HCEC 1CT (cell line): ENCODE measurements around the gene ITPA.
"Not testable (repeated sequence)": the region's sequence is repeated elsewhere in the genome, so short reads cannot be mapped to it uniquely, and the experiment has no call there.

Source experiments
- DNase-seq: peaks from one replicate; pipeline ENCODE4 v3.0.0-alpha.2; 2017

Gene ITPA

DNA sequence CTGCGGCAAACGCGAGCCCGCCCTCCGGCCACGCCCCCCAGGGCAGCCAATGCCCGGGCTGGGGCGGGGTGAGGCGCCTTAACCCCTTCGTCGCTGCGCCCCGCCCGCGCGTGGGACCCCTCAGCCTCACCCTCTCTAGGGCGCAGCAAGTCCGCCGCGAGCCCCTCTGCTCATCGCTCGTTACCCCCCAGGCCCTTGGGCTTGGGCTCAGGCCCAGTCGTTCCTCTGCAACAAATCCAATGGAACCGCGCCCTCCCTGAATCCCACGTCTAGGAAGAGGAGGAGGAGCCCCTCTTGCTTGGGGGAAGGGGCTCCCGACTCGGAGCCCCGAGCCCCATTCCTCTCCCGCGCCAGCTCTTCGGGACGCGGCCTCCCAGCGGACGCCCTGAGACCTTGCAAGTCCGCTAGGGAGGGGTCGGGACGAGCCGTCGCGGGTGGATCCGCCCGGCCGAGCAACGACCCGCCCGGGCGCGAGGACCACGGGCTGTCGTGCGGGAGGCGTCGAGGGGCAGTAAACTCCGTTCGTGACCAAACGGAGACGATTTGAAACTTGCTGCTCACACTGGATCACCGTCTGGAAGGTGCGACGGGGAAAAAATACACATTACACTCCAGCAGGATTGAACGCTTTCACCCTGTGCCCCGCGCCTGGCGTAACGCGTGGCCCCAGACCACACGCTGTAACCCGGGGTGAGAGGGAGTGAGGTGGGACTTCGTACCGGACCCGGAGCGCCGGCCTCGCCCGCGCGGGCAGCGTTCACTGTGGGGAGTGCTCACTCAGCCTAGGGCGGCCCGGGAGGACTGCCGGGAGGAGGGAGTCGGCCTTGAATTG, 35.5 kb upstream of the ITPA start:
- peak; percentile 71 for DNase-seq

DNA sequence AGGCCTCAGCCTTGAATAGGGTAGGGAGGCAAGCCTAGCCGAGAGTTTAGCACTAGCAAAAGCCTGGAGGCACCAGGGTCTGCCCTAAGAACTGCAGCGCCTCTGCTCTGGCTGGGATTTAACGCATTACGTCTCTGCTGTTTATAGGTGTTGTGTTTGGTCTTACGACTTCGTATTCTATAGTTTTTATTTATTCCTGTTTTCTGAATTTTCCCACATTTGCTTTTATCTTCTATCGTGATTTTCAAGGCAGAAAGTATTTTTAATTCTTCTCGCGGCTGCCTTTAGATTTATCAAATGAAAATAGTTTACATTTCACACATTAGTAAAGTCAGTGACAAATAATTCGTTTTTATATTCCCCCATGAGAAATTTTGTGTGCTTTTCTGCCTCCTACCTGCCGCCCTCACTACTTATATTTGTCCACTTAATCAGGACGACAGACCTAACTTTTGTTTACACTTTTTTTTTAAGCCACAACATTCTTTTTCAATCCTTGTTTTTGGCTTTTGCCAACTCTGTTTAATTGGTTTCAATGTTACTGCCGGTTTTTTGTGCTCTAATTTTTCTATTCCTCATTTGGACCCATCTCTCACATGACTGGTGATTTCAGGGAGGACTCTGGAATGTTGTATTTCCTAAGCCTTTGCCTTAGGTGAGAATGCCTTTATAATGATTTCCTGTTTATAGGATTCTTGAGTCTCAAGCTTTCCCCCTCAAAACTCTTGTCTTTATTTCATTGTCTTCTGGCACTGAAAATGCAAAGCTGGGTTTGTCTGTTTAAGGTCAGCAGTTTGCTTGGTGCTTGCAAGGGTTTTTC, 34.6 kb upstream of the ITPA start:
- DNase-seq, result peak; percentile 27

DNA sequence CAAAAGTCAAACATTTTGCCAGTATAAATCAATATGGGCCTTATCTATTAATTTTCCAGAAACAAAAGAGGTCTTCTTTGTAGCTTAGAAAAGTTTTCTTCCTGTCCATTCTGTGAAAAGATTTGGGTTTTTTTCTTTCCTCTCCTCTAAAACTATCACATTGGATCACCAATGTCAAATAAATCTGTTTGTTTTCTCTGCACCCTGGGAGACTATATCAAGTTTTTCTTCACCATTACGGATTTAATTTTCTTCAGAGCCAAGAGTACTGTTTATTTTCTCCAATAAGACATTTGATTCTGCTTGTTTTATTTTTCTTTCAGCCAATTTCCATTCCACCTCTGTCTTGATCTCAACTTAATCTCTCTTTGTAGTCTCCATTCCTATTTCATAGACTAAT, 34.0 kb upstream of the ITPA start:
- no peak for DNase-seq

DNA sequence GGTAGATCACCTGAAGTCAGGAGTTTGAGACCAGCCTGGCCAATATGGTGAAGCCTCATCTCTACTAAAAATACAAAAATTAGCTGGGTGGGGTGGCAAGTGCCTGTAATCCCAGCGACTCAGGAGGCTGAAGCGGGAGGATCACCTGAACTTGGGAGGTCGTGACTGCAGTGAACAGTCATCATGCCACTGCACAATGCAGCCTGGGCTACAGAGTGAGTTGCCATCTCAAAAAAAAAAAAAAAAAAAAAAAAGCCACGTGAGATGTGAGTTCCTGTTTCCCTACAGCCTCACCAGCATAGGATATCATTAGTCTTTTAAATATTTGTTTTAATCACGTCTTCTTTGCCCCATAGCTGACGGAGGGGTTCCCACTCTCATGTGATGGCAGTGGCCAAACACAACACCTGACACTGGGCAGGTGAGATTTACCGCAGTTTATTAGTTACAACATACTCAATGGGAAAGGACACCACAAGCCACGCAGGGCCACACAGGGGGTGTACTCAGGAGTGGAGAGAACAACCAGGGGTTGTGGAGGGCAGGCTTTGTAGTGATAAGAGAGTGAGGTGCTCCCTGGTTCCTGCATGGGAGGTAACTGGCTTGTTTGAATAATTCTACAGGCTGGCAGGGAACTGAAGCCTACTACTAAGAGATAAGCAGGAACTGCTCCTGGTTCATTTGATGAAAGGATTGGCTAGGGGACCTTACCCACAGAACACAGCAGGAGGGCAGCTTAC, 31.4 kb upstream of the ITPA start:
- no peak for DNase-seq

DNA sequence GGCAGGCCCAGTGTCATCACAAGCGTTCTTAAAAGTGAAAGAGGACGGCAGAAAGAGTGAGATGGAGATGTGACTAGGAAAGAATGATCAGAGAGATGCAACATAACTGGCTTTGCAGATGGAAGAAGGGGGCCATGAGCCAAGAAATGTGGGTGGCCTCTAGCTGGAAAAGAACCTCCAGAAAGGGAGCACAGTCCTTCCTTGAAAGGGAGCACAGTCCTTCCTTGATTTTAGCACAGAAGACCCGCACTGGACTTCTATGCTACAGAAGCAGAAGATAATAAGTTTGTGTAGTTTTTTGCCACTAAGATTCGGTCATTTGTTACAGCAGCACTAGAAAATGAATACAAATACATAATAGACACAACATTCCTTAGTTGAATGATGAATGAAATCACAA, 29.0 kb upstream of the ITPA start:
- DNase-seq, result no peak

DNA sequence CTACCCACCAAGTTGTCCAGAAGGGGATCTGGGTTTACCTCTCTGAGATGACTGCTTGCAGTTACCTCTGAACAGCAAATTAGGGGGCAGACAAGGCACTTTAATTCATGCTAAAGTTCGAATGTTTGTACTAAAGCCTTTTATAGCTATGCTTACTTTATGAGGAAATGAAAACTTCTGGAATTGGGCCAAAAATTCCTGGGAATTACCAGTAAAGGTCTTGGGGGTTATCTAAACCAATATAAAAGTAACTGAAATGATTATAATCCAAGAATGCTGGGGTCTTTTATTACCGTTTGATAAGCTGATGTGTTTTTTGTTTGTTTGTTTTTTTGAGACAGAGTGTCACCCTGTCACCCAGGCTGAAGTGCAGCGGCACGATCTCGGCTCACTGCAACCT, 28.0 kb upstream of the ITPA start:
- DNase-seq, result no peak

DNA sequence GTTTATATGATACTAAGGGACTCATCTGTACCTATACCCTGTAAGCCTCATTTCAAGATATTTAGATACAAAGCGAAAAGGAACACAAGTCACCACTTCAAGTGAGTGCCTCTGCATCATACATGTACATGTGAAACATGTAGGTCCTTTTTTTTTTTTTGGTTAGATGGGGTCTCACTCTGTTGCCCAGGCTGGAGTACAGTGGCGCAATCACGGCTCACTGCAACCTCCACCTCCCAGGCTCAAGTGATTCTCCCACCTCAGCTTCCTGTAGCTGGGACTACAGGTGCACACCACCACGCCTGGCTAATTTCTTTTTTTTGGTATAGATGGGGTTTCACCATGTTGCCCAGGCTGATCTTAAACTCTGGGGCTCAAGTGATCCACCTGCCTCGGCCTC, 26.9 kb upstream of the ITPA start:
- not testable (repeated sequence) for DNase-seq

DNA sequence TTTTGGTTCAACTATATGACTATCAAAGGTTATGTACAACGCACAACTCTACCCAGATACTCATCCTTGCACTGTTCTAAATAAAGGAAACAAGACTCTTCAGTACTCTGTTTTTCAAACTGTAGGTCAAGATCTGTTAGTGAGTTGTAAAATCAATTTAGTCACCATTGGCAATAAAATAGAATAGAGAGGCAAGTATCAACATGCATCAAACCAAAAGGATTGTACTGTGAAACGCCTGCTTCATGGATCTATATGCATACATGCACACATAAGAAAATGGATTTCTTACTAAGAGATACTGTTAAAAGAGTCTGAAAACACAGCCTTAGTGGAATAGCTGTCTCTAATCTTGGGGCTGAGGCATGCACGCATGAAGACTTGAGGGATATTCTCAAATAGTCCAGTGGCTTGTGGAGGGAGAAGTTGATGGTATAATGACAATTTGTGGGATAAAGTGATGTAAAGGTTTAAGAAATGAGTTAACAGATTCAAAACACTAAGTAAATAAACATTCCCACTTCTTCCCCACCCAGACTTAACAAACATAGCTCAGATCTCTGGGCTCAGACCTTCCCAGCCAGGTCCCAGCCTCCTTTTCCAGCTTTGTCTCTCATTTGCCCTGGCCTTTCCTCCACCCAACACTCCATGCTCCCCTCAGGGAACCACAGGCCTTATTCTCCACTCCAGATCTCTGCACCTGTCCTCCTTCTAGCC, 25.2 kb upstream of the ITPA start:
- no peak for DNase-seq

DNA sequence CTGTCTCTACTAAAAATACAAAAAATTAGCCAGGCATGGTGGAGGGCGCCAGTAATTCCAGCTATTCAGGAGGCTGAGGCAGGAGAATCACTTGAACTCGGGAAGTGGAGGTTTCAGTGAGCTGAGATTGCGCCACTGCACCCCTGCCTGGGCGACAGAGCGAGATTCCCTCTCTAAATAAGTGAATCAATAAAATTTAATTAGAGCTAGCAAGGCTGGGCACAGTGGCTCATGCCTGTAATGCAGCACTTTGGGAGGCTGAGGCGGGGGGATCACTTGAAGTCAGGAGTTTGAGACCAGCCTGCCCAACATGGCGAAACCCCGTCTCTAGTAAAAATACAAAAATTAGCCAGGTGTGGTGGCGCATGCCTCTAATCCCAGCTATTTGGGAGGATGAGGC, 21.4 kb upstream of the ITPA start:
- not testable (repeated sequence) for DNase-seq

DNA sequence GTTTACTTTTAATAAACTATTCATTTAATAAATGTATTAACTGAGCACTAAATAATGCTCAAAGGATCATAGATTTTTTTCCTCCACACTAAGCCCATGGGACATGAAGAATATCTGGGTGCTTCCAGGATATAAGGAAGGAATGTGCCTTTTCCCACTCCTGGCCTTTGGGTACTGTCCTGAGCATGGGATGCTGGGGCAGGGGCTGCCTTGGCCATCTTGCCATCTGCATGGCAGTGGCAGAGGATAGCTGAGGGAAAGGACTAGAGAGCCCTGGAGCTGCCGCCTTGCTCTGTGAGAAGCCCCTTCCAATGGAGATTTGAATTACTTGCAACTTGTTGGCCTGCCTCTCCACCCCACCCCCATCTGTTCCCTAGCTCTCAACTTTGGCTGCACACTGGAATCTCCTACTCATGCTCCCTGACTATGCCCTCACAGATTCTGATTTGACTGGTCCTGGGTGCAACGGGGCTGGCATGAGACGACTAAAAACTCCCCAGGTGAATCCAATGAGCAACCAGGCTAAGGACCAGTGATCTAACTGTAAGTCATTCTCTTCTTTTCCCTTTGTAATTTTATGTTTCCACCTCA, 20.4 kb upstream of the ITPA start:
- DNase-seq, result no peak

DNA sequence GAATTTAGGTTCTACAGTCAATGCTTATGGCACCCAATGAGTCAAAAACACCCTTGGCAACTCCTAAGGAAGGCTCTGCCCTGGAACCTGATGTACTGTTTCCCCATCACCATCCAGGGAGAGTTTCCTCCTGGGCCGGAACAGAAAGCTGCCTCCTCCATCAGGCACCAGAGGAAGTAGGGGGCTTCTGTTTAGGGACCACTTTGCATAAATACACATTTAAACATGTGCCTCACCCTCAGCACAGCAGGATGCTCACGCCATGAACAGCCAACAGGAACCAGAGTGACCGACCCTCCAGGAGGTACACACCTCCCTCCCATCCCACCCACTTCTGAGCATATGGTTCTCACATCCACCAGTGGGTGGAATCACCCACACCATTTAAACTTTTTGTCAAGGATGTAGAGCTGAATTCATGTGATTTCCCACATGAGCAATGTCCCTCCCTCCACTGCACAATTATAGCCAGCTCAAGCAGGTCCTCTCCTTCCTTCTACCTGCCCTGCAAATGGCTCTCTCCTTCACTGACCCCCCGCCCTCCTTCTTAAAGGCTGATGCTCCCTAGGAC, 19.7 kb upstream of the ITPA start:
- DNase-seq, result no peak

DNA sequence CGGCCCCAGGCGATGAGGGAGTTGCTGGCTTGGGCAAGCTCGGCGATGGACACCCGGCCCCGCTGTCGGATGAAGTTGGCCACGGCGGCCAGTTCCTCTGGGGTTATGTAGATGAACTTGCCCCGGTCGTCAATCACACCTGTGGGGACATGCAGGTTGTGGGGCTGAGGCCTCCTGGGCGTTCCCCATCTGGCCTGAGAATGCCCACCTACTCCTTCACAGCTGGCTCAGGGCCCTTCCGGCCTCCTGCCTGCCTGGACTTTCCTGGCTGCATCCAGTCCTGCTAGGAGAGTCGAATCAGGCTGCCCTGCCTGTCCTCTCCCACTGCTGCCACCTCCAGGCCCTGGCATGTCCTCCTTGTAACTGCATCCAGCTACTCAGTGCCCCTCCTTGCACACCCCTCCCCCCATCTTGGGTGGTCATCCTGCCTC, 18.6 kb upstream of the ITPA start:
- no peak for DNase-seq

DNA sequence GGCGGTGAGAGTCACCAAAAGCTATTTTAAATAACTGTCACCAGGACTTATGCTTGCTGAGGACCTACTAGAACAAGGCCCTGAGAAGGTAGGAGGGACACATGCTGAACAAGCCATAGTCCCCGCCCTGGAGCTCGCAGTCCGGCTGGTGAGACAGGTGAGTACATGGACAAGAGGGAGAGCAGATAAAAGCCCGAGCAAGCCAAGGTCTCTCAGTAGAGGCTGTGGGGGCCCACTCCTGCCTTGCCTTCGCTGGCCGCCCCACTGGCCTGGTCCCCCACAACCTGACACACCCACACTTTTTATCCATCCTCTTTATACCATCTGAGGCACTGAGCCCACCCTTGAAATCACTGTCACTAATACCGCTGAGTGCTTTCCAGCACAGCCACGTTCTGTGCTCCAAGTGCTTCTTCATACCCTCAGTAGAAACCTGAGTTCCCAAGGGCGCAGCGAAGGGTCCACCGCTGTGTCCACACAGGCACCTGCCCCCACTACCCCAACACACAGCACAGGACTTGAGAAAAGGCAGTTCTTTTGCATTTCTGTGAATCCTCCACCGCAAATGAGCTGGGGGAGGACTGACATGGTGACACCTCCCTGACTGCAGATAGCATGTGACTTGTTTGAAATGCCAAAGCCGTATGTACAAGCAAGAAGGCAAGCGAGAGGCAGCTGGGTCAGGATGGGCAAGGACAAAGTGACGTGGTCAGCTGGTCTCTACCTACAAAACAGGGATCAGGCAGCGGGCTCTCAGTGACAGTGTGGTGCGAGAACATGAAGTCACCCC, 16.9 kb upstream of the ITPA start:
- DNase-seq, result no peak

DNA sequence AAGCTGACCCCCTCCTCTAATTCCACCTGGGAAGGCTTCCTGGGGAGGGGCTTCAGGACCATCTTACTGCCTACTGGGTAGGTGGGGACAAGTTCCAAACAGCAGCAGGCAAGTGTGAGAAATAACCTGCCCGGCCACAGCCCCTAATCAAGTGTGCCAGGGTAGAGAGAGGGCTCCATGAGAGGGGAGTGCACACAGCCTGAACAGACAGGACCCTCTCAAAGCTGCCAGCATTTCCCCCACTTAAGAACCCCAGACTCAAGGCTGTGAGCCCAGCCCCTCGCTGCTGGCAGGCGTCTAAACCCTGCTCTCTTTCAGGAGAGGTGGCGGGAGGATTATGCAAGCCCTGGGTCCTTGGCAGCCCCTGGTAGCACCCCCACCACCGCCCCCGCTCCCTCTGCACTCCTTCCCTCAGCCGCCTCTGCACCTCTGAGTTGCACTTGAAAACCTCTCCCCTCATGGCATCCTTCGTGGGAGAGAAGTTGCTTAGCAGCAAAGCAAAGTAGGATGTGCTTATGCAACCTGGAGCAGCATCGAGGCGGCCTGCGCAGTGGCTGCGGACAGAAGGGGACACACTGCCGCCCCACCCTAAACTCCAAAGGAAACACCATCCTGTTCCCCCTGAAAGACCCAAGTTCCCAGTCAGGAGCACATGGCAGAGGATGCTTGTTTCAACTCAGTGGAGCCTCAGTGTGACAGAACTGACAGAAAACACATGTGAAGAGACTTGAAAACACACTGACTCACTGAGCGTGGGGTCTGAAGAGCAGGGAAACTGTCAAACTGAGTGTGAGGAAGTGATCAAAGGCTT, 15.3 kb upstream of the ITPA start:
- no peak for DNase-seq

DNA sequence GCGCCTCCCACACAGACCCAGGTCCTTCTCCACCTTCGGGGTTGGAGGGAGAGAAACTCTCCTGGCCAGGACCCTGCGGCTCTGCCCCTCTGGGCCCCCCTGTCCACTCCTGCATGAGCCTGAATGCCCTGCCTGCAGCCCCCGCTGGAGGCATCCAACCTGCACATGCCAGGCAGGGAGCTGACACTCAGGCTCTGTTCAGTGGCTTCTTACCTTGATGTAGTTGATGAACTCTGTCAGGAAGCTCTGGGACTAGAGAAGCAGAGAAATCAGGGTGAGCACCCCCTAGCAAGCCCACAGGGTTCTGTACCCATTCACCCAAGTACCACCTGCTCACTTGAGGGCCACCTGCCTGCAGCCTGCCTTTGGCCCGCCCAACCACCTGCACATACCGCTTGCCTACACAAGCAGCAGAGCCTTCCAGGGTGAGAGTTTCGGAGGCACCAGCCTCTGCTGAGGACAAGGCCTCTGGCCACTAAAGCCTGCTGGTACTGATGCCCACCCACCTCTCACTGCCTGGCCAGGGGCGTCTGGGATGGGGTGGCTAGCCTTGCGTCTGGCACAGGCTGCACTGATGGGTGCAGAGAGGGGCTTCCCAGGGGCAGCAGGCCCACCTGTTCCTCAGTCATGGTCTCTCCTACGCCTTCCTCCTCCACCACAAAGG, 14.5 kb upstream of the ITPA start:
- no peak for DNase-seq

DNA sequence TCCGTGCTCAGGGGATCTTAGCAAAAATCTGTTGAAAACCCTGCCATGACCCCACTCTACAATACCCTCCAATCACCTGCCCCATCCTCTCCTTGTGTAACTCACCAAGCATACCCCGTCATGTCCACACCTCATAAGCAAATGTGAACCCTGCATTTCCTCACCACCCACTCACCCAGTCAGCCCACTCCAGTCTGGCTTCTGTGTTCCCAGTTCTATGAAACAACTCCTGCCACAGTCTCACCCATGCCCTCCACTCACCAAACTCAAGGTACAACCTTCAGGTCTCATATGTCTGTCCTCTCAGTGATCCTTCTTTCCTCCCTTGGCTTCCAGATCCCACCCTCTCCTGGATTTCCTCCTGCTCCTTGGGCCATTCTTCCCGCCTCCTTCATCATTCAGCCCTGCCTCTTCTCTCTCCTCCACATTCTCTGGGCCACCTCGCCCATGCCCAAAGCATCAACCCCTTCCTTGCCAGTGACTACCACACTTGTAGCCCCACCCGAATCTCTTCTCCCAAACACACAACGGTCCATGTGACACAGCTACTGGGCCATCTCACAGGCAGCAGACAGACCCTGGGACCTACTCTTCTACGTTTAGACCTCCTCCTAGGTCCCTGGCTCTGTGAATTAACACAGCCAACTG, 13.6 kb upstream of the ITPA start:
- no peak for DNase-seq

DNA sequence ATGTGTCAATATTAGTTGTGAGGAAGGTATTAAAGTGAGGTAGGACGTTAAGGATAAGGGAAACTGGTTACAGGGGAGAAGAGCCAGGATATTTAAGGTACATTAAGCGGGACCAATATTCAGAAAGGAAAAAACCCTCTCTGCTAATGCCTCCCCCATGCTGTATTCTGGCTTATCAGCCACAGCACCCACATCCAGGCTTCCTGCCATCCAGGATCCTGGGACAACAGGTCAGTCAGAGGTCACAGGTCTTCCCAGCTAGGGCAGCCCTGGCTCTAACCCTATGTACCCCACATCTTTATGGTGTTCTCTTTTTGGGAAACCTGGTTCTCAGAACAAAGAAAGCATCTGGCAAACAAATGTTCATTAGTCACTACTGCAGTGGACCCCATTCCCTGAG, 10.1 kb upstream of the ITPA start:
- DNase-seq, result no peak

DNA sequence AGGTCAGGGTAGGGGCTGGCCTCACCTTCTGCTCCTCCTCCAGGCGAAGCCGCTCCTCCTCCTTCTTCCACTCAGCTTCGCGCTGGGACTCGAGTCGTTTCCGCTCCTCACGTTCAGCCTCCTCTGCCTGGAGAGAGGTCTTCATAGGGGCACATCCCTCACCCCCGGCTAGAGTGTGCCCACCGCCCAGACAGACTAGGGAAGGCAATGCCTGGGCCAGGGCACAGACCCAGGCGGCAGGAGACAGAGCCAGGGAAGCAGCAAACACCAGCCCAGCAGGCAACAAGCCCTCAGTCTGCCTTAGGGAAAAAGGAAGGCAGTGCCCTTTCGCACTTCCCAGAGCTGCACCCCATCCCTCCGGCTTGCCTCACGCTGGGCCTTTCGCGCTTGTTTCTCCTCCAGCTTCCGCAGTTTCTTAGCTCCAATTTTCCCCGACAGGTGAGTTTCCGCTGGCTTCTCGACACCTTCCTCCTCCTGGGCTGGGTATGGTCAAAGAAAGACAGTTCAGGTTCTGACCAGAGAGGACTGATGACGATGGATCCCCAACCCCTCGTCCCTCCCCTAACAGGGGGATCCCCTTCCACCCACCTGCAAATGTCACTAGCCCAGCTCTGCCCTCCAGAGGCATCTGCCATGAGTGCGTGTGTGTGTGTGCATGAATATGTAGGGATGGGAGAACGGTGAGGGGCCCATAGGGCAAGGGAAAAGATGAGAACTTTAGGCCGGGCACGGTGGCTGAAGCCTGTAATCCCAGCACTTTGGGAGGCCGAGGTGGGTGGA, 9.1 kb upstream of the ITPA start:
- no peak for DNase-seq

DNA sequence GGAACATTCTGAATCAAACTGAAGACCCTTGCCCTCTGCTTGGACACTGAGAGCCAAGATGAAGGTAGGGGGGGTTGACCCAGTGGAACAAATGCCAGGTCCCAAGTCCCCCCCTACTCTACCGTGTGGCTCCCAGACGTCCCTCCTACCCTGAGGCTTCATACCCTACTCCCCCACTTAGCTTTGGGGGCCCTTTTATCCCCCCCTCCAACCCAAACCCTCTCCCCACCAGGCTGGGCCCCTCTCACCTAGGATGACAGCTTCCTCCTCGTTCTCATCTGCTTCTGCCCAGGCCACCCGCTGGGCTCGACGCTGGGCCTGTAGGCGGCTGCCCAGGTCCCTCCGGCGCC, 6.4 kb upstream of the ITPA start:
- DNase-seq, result no peak
